ENCODE results near the gene MAST4.

The MAST4 gene

DNA sequence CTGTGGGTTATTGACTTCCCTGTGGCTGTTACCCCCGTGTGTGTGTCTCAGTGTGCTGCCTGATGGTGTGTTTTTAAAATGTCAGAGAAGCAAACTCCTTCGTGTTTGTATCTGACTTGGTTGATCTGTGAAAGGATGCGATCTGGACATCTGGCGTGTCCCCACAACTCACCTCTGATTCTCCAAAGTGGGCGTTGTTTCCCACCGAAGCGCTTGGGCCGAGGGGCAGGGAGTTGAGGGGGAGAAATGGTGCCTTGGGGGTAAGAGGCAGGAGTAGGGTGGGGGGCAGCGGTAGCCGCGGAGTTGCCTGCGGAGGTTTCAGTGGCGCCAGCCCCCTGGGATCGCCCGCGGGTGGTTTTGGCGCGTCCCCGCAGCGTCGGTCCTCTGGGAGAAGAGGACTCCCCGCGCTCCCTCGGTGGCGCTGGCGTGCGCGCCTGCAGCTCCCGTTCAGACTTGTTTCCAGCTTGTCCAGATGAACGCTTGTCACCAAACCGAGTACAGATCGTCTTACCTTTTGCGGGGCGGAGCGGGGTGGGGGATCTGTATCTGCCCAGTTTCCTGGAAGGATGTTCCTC, 1.1 kb downstream of the MAST4 start:
- DNase-seq (ENCODE audit: insufficient read length, low spot score) = peak; percentile 12
- no peak for TF ChIP-seq PAX5 (IDR thresholded peaks at IDR 0.05; ENCODE audit: insufficient read depth, low read length, severe bottlenecking)
- TF ChIP-seq SPI1 (IDR thresholded peaks at IDR 0.05; ENCODE audit: low read depth, low read length) = no peak
- TF ChIP-seq POU2F2 (IDR thresholded peaks at IDR 0.05; ENCODE audit: low read depth, low read length) = no peak
- no peak for TF ChIP-seq POLR2AphosphoS5 (IDR thresholded peaks at IDR 0.05; ENCODE audit: low read depth, low read length)
- TF ChIP-seq TAF1 (IDR thresholded peaks at IDR 0.05; ENCODE audit: low read depth, low read length) = no peak
- TF ChIP-seq POLR2A (IDR thresholded peaks at IDR 0.05; ENCODE audit: low read depth, low read length) = no peak
- FAIRE-seq = peak; percentile 83

DNA sequence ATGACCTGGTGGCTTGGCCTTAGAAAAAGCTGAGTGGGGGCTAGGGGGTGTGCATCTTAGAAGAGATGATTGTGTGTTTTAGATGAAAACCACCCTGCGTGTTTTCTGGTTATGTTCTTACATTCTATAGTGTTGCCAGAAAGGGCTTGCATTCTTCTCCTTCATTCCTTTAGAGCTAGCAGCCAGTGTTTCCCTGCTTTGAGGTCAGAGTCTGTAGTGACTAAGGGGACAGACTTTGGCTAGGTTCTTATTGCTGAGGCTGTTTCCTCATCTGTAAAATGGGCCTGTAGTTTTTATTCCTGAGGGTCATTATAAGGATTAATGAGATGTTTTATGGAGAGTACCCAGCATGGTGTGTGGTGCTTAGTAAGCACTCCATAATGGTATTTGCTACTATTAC, 6.4 kb downstream of the MAST4 start:
- no peak for TF ChIP-seq TAF1 (IDR thresholded peaks at IDR 0.05; ENCODE audit: low read depth, low read length)
- TF ChIP-seq POLR2A (IDR thresholded peaks at IDR 0.05; ENCODE audit: low read depth, low read length) = no peak
- no peak for TF ChIP-seq SPI1 (IDR thresholded peaks at IDR 0.05; ENCODE audit: low read depth, low read length)
- TF ChIP-seq POU2F2 (IDR thresholded peaks at IDR 0.05; ENCODE audit: low read depth, low read length) = no peak
- TF ChIP-seq PAX5 (IDR thresholded peaks at IDR 0.05; ENCODE audit: insufficient read depth, low read length, severe bottlenecking) = no peak
- no peak for TF ChIP-seq POLR2AphosphoS5 (IDR thresholded peaks at IDR 0.05; ENCODE audit: low read depth, low read length)
- no peak for FAIRE-seq
- no peak for DNase-seq (ENCODE audit: insufficient read length, low spot score)

GRCh38 chr5:66603164-66603563, 7.0 kb downstream of the MAST4 start:
- no peak for TF ChIP-seq POLR2A (IDR thresholded peaks at IDR 0.05; ENCODE audit: low read depth, low read length)
- no peak for TF ChIP-seq POU2F2 (IDR thresholded peaks at IDR 0.05; ENCODE audit: low read depth, low read length)
- no peak for TF ChIP-seq POLR2AphosphoS5 (IDR thresholded peaks at IDR 0.05; ENCODE audit: low read depth, low read length)
- no peak for TF ChIP-seq TAF1 (IDR thresholded peaks at IDR 0.05; ENCODE audit: low read depth, low read length)
- TF ChIP-seq SPI1 (IDR thresholded peaks at IDR 0.05; ENCODE audit: low read depth, low read length) = no peak
- TF ChIP-seq PAX5 (IDR thresholded peaks at IDR 0.05; ENCODE audit: insufficient read depth, low read length, severe bottlenecking) = no peak
- no peak for FAIRE-seq
- no peak for DNase-seq (ENCODE audit: insufficient read length, low spot score)

DNA sequence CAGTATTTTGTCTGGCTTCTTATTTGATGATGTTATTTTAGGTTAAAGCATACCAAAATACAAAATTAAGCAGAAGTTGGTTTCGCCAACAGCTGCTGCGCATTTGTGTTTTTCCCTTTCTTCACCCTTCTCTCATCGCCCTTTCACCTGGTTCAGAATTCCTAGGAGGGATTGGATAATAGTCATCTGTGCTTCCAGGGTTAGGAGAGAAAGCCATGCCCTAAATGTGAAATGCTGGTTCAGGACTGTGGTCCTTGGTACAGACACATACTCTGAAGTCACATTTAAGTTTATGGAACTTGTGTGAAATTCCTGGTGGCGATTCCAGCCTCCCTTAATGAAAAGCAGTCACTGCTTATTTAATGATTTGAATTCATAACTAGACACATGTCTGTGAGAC, 7.7 kb downstream of the MAST4 start:
- DNase-seq (ENCODE audit: insufficient read length, low spot score) (no peak), FAIRE-seq (no peak)
- no peak for TF ChIP-seq SPI1 (IDR thresholded peaks at IDR 0.05; ENCODE audit: low read depth, low read length)
- no peak for TF ChIP-seq POLR2AphosphoS5 (IDR thresholded peaks at IDR 0.05; ENCODE audit: low read depth, low read length)
- TF ChIP-seq POLR2A (IDR thresholded peaks at IDR 0.05; ENCODE audit: low read depth, low read length) = no peak
- no peak for TF ChIP-seq TAF1 (IDR thresholded peaks at IDR 0.05; ENCODE audit: low read depth, low read length)
- no peak for TF ChIP-seq POU2F2 (IDR thresholded peaks at IDR 0.05; ENCODE audit: low read depth, low read length)
- TF ChIP-seq PAX5 (IDR thresholded peaks at IDR 0.05; ENCODE audit: insufficient read depth, low read length, severe bottlenecking) = no peak

DNA sequence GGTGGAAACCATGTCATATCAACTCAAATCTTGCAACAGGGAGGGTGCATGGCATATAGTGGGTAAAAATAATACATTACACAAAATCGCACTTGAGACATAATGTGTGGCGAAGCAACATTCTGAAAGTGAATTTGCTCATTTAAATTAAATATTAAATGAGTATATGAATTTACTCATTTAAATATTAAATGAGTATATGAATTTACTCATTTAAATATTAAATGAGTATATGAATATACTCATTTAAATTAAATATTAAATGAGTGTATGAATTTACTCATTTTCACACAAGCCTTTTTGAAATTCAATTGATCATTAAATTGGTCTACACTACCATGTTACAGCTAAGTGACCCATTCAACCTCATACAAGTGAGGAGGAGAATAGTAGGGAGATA, 10.5 kb downstream of the MAST4 start:
- DNase-seq (ENCODE audit: insufficient read length, low spot score) = no peak
- TF ChIP-seq POLR2AphosphoS5 (IDR thresholded peaks at IDR 0.05; ENCODE audit: low read depth, low read length) = no peak
- no peak for TF ChIP-seq PAX5 (IDR thresholded peaks at IDR 0.05; ENCODE audit: insufficient read depth, low read length, severe bottlenecking)
- TF ChIP-seq POU2F2 (IDR thresholded peaks at IDR 0.05; ENCODE audit: low read depth, low read length) = no peak
- TF ChIP-seq SPI1 (IDR thresholded peaks at IDR 0.05; ENCODE audit: low read depth, low read length) = no peak
- no peak for TF ChIP-seq TAF1 (IDR thresholded peaks at IDR 0.05; ENCODE audit: low read depth, low read length)
- no peak for TF ChIP-seq POLR2A (IDR thresholded peaks at IDR 0.05; ENCODE audit: low read depth, low read length)
- FAIRE-seq = no peak

GRCh38 chr5:66608501-66608900, 12.3 kb downstream of the MAST4 start:
- DNase-seq (ENCODE audit: insufficient read length, low spot score) = no peak
- no peak for FAIRE-seq
- no peak for TF ChIP-seq SPI1 (IDR thresholded peaks at IDR 0.05; ENCODE audit: low read depth, low read length)
- TF ChIP-seq POLR2AphosphoS5 (IDR thresholded peaks at IDR 0.05; ENCODE audit: low read depth, low read length) = no peak
- TF ChIP-seq POLR2A (IDR thresholded peaks at IDR 0.05; ENCODE audit: low read depth, low read length) = no peak
- TF ChIP-seq PAX5 (IDR thresholded peaks at IDR 0.05; ENCODE audit: insufficient read depth, low read length, severe bottlenecking) = no peak
- no peak for TF ChIP-seq POU2F2 (IDR thresholded peaks at IDR 0.05; ENCODE audit: low read depth, low read length)
- no peak for TF ChIP-seq TAF1 (IDR thresholded peaks at IDR 0.05; ENCODE audit: low read depth, low read length)

DNA sequence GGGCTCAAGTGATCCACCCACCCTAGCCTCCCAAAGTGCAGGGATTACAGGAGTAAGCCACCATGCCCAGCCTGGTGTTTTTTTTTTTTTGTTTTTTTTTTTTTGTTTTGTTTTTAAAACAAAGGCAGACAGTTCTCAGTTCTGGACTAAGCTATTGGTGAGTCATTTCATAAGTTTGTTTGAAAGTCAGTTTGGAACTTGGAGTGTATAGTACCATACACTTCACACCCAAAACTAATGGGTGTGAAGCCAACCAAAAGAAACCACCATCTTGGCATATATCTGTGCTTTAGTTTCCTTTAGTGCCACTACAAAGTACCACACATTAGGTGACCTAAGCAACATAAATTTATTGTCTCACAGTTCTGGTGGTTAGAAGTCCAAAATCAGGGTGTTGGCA, 13.4 kb downstream of the MAST4 start:
- no peak for FAIRE-seq
- DNase-seq (ENCODE audit: insufficient read length, low spot score) = no peak
- TF ChIP-seq POU2F2 (IDR thresholded peaks at IDR 0.05; ENCODE audit: low read depth, low read length) = no peak
- TF ChIP-seq TAF1 (IDR thresholded peaks at IDR 0.05; ENCODE audit: low read depth, low read length) = no peak
- no peak for TF ChIP-seq POLR2A (IDR thresholded peaks at IDR 0.05; ENCODE audit: low read depth, low read length)
- TF ChIP-seq POLR2AphosphoS5 (IDR thresholded peaks at IDR 0.05; ENCODE audit: low read depth, low read length) = no peak
- no peak for TF ChIP-seq SPI1 (IDR thresholded peaks at IDR 0.05; ENCODE audit: low read depth, low read length)
- TF ChIP-seq PAX5 (IDR thresholded peaks at IDR 0.05; ENCODE audit: insufficient read depth, low read length, severe bottlenecking) = no peak

DNA sequence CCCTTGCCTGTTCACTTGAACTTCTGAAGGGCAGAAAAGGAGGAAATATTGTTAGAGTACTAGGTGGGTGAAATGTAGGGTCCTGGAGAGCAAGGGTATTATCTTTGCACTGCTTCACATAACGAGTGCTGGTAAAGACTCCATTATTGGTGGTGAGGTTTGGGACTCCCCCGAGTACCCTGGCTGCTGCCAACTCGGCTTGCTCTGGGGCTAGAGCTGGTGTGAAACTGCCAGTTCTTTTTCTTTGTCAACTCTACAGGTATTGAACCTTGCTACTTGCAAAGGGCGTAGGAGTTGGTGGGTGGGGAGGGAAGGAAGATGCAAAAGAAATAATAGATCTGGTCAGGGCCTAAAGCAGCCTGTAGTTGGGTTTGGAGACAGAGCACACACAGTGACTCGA, 16.0 kb downstream of the MAST4 start:
- peak; percentile 69 for FAIRE-seq
- DNase-seq (ENCODE audit: insufficient read length, low spot score) = no peak
- TF ChIP-seq POLR2AphosphoS5 (IDR thresholded peaks at IDR 0.05; ENCODE audit: low read depth, low read length) (no peak), POU2F2 (IDR thresholded peaks at IDR 0.05; ENCODE audit: low read depth, low read length) (no peak), TAF1 (IDR thresholded peaks at IDR 0.05; ENCODE audit: low read depth, low read length) (no peak), SPI1 (IDR thresholded peaks at IDR 0.05; ENCODE audit: low read depth, low read length) (no peak), POLR2A (IDR thresholded peaks at IDR 0.05; ENCODE audit: low read depth, low read length) (no peak), PAX5 (IDR thresholded peaks at IDR 0.05; ENCODE audit: insufficient read depth, low read length, severe bottlenecking) (no peak)

DNA sequence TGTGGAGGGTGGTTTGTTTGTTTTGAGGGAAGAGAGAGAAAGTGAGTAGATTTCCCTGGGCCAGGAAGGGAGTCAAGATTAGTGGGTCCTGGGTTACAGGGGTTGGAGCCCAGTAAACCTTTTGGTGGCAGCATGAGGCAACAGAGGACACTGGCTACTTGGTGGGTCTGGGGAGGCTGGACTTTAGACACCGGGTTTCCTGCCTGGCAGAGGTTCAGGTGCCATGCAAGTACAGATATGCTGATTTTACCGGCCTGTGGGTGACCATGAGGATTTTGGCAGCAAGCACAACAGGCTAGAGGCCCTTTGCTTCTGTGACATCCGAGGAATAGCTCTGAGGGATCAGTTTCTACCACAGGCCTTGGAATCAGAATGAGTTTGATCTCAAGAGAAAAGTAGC, 18.9 kb downstream of the MAST4 start:
- DNase-seq (ENCODE audit: insufficient read length, low spot score) (no peak), FAIRE-seq (no peak)
- TF ChIP-seq POLR2A (IDR thresholded peaks at IDR 0.05; ENCODE audit: low read depth, low read length) (no peak), TAF1 (IDR thresholded peaks at IDR 0.05; ENCODE audit: low read depth, low read length) (no peak), POU2F2 (IDR thresholded peaks at IDR 0.05; ENCODE audit: low read depth, low read length) (no peak), POLR2AphosphoS5 (IDR thresholded peaks at IDR 0.05; ENCODE audit: low read depth, low read length) (no peak), SPI1 (IDR thresholded peaks at IDR 0.05; ENCODE audit: low read depth, low read length) (no peak), PAX5 (IDR thresholded peaks at IDR 0.05; ENCODE audit: insufficient read depth, low read length, severe bottlenecking) (no peak)

- TF ChIP-seq SPI1 (IDR thresholded peaks at IDR 0.05; ENCODE audit: low read depth, low read length) = no peak
- FAIRE-seq = no peak
Observed at GRCh38 chr5:66615894-66616293, 19.7 kb downstream of the MAST4 start.

More at GRCh38 chr5:66615894-66616293, 19.7 kb downstream of the MAST4 start:
- no peak for DNase-seq (ENCODE audit: insufficient read length, low spot score)

Measured in GM12891 (cell line).